Measurements from ENCODE around the gene HRG. TPM values are rescaled to one million over a fixed set of nuclear protein-coding genes. Genes with fewer than 3 reads are reported as not detected.

HRG gene
- polyA plus RNA-seq, 1 donor from 2014 or later: not detected

- no peak overlapping the region for H3K27ac ChIP-seq (ENCODE audit: low read length)
- H2AFZ ChIP-seq (ENCODE audit: low read depth, low read length): no peak overlapping the region
- no peaks in the 10 kb centered on the region for H3K9me2 ChIP-seq (ENCODE audit: insufficient read depth, low read length)
- H4K20me1 ChIP-seq (ENCODE audit: insufficient read depth): no peaks in the 10 kb centered on the region
- no peaks in the 10 kb centered on the region for H3K9me3 ChIP-seq (ENCODE audit: low read length)
- H3K4me2 ChIP-seq (ENCODE audit: low read length): no peak overlapping the region
- H3F3A ChIP-seq (ENCODE audit: insufficient read depth, low read length, poor library complexity, severe bottlenecking): no peaks in the 10 kb centered on the region
- TF ChIP-seq TAF1 (IDR thresholded peaks at IDR 0.05; ENCODE audit: low read depth): no peak
- no peak for TF ChIP-seq MXI1 (conservative IDR thresholded peaks at IDR 0.05; ENCODE audit: poor library complexity, severe bottlenecking)
- TF ChIP-seq EP300 (conservative IDR thresholded peaks at IDR 0.05; ENCODE audit: poor library complexity, severe bottlenecking): no peak
- TF ChIP-seq CTCF (IDR thresholded peaks at IDR 0.05; ENCODE audit: poor library complexity, severe bottlenecking): no peak
- TF ChIP-seq REST (IDR thresholded peaks at IDR 0.05; ENCODE audit: borderline replicate concordance): no peak
- TF ChIP-seq EZH2 (IDR thresholded peaks at IDR 0.05; ENCODE audit: borderline replicate concordance, insufficient read depth, low read length, poor library complexity, severe bottlenecking): no peak
- no peak for TF ChIP-seq RAD21 (conservative IDR thresholded peaks at IDR 0.05)
- no peak for TF ChIP-seq SMC3 (conservative IDR thresholded peaks at IDR 0.05; ENCODE audit: poor library complexity)
- no peak for TF ChIP-seq POLR2AphosphoS5 (IDR thresholded peaks at IDR 0.05)
- H3K36me3 ChIP-seq (ENCODE audit: insufficient read depth, low read length): no peaks in the 10 kb centered on the region
- H3K9ac ChIP-seq (ENCODE audit: low read length): no peak overlapping the region
- H3K27me3 ChIP-seq (ENCODE audit: insufficient read depth, low read depth, low read length): no peaks in the 10 kb centered on the region
- H3K79me2 ChIP-seq (replicated peaks; ENCODE audit: insufficient read depth, low read length): no peaks in the 10 kb centered on the region
- H3K4me3 ChIP-seq (ENCODE audit: low read length): no peak overlapping the region
Measured at GRCh38 chr3:186644683-186645082, 21.1 kb upstream of the HRG start.

GRCh38 chr3:186646106-186646505 is 19.7 kb upstream of the HRG start:
- no peak overlapping the region for H3K4me3 ChIP-seq (ENCODE audit: low read length)
- no peaks in the 10 kb centered on the region for H3K9me2 ChIP-seq (ENCODE audit: insufficient read depth, low read length)
- TF ChIP-seq RAD21 (conservative IDR thresholded peaks at IDR 0.05) (no peak), REST (IDR thresholded peaks at IDR 0.05; ENCODE audit: borderline replicate concordance) (no peak), SMC3 (conservative IDR thresholded peaks at IDR 0.05; ENCODE audit: poor library complexity) (no peak), POLR2AphosphoS5 (IDR thresholded peaks at IDR 0.05) (no peak), CTCF (IDR thresholded peaks at IDR 0.05; ENCODE audit: poor library complexity, severe bottlenecking) (no peak), EP300 (conservative IDR thresholded peaks at IDR 0.05; ENCODE audit: poor library complexity, severe bottlenecking) (no peak)
- H4K20me1 ChIP-seq (ENCODE audit: insufficient read depth): no peaks in the 10 kb centered on the region
- H2AFZ ChIP-seq (ENCODE audit: low read depth, low read length): no peak overlapping the region
- no peak overlapping the region for H3K4me2 ChIP-seq (ENCODE audit: low read length)
- H3K27ac ChIP-seq (ENCODE audit: low read length): no peak overlapping the region
- H3K9ac ChIP-seq (ENCODE audit: low read length): no peak overlapping the region
- no peaks in the 10 kb centered on the region for H3K9me3 ChIP-seq (ENCODE audit: low read length)
- H3K36me3 ChIP-seq (ENCODE audit: insufficient read depth, low read length): no peaks in the 10 kb centered on the region
- no peaks in the 10 kb centered on the region for H3F3A ChIP-seq (ENCODE audit: insufficient read depth, low read length, poor library complexity, severe bottlenecking)
- no peaks in the 10 kb centered on the region for H3K79me2 ChIP-seq (replicated peaks; ENCODE audit: insufficient read depth, low read length)
- no peaks in the 10 kb centered on the region for H3K27me3 ChIP-seq (ENCODE audit: insufficient read depth, low read depth, low read length)
